Pancreas (tissue), 10 donors: ENCODE data around the gene LRP5. TPM values are rescaled to one million over a fixed set of nuclear protein-coding genes. Genes with fewer than 3 reads are reported as not detected.

Experiments
- ATAC-seq, 4 donors: fragments of 200-7000 bp; cut with Tn5 transposase; one replicate each; pipeline versions ENCODE4 v1.8.0 to v1.9.1; 2020; ENCODE audit warnings: mild to moderate bottlenecking in 4 of 4, moderate library complexity in 4 of 4
- DNase-seq, 6 donors: peaks; one replicate each; pipeline ENCODE4 v3.0.0-alpha.2; 2020
- FAIRE-seq: peaks from 2 replicates; lab custom pipeline; 2012; peaks lifted over from hg19 to GRCh38; lab: Jason Lieb, UNC
- H3K27ac ChIP-seq, 4 donors: fragments of 200-600 bp; sonication (generic); 1 replicate in 3 of 4; 2 replicates in 1 of 4; pipeline versions ENCODE4 v1.5.0 to v1.8.0; 2020
- H3K27me3 ChIP-seq, 4 donors: fragments of 200-600 bp; one replicate each; pipeline ENCODE4 v1.8.0; 2021
- H3K36me3 ChIP-seq, 3 donors: fragments of 200-600 bp; sonication (generic) in 1 of 3; one replicate each; pipeline versions ENCODE4 v1.5.0 to v1.8.0; 2020 to 2021
- H3K4me1 ChIP-seq, 3 donors: fragments of 200-600 bp; one replicate each; pipeline ENCODE4 v1.8.0; 2021
- H3K4me3 ChIP-seq, 4 donors: fragments of 200-600 bp; sonication (generic) in 2 of 4; one replicate each; pipeline versions ENCODE4 v1.5.0 to v1.8.0; 2020 to 2021
- H3K9me3 ChIP-seq, 4 donors: fragments of 200-600 bp; one replicate each; pipeline ENCODE4 v1.8.0; 2021
- WGBS, 2 donors: extraction: QIAGEN DNeasy Blood & Tissue Kit; methylation state at CpG; one replicate each; pipeline ENCODE4 v1.1.7; 2013; 5-methylcytosine and 5-hydroxymethylcytosine counted together
- intact Hi-C, 3 donors: fragments of 100-400 bp; cut with DNase I; formaldehyde crosslinking; loops; one replicate each; pipeline versions ENCODE4 v1.11.1 to v1.14.2; 2022
- polyA plus RNA-seq, 2 donors: library from polyadenylated mRNA; stranded (reverse); fragments of 200-250 nt; gene quantifications; one replicate each; pipeline ENCODE4 v1.2.3, GENCODE V29; 2013
- total RNA-seq, 6 donors: library from RNA; stranded (reverse); fragmentation: NEBNext Ultra II Directional in 4 of 6; extraction: Animal tissue kit (Norgen Biotek cat#: 25700) in 4 of 6; gene quantifications; one replicate each; pipeline versions ENCODE4 v1.2.1 to v1.2.4, GENCODE V29; 2021 to 2023
- TF ChIP-seq, protein P1 (sequence below), 4 donors: fragments of 200-600 bp; sonication (generic) in 3 of 4; IDR thresholded peaks; one replicate each; pipeline versions ENCODE4 v1.5.0 to v1.8.0; 2021; ENCODE audit warnings: antibody characterized with exemption in 4 of 4
- donor health status: healthy with polysubstance abuse.
- donor health status: DM: no; HTN: no; CAD: no; lungs with moderate emphysema.
- donor health status: DM: no; HTN: no; CAD: no.
- donor health status: control.
- donor health status: control.
- donor health status: Bipolar disorder and iron deficiency.
- donor health status: DM: yes; HTN: yes; CAD: no.
- donor health status: DM: no; HTN: no; CAD: no.
- donor health status: DM: no; HTN: no; CAD: no.
- donor health status: DM: yes; HTN: yes; CAD: no.

LRP5 gene
- total and polyA plus RNA-seq, 8 donors, result 27.4 to 62.8 (median 32.5) TPM

DNA sequence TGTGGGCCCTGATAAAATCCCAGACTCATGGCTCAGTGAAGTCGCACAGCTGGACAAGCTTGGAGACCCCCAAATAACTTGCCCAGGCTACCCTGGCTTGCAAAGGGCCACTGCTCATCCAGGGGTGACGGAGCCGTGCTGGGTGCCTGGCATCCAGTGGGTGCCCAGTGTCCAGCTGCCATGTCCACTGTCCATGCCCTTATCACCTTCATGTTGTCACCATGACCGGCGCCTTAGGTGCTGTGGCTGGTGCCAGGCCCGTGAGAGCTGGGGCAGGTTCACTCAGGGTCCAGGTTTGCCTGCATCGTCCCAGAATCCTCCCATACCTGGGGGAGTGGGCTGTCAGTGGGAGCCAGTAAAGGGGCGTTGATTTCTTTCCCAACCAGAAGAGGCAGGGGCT lies 57.4 kb downstream of the LRP5 start:
- no peak for FAIRE-seq
- no peak for ATAC-seq
- Histone ChIP-seq H3K27me3 (no peaks in the 10 kb centered on the region), H3K27ac (no peak overlapping the region), H3K4me3 (no peak overlapping the region), H3K9me3 (no peaks in the 10 kb centered on the region), H3K4me1 (peaks cover 0 to 15% (median 11%) of the 10 kb centered on the region in 3 donors), H3K36me3 (peaks cover 0 to 9% (median 0%) of the 10 kb centered on the region in 3 donors)
- peak in 1 of 6 donors; percentile 45 for DNase-seq
- TF ChIP-seq, protein P1, sequence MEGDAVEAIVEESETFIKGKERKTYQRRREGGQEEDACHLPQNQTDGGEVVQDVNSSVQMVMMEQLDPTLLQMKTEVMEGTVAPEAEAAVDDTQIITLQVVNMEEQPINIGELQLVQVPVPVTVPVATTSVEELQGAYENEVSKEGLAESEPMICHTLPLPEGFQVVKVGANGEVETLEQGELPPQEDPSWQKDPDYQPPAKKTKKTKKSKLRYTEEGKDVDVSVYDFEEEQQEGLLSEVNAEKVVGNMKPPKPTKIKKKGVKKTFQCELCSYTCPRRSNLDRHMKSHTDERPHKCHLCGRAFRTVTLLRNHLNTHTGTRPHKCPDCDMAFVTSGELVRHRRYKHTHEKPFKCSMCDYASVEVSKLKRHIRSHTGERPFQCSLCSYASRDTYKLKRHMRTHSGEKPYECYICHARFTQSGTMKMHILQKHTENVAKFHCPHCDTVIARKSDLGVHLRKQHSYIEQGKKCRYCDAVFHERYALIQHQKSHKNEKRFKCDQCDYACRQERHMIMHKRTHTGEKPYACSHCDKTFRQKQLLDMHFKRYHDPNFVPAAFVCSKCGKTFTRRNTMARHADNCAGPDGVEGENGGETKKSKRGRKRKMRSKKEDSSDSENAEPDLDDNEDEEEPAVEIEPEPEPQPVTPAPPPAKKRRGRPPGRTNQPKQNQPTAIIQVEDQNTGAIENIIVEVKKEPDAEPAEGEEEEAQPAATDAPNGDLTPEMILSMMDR (IDR thresholded peaks at IDR 0.05), result no peak
- intact Hi-C loops, result no loop called here
- 91 to 95% methylated on average over 8 of the region's 8 CpGs for WGBS, 2 donors

DNA sequence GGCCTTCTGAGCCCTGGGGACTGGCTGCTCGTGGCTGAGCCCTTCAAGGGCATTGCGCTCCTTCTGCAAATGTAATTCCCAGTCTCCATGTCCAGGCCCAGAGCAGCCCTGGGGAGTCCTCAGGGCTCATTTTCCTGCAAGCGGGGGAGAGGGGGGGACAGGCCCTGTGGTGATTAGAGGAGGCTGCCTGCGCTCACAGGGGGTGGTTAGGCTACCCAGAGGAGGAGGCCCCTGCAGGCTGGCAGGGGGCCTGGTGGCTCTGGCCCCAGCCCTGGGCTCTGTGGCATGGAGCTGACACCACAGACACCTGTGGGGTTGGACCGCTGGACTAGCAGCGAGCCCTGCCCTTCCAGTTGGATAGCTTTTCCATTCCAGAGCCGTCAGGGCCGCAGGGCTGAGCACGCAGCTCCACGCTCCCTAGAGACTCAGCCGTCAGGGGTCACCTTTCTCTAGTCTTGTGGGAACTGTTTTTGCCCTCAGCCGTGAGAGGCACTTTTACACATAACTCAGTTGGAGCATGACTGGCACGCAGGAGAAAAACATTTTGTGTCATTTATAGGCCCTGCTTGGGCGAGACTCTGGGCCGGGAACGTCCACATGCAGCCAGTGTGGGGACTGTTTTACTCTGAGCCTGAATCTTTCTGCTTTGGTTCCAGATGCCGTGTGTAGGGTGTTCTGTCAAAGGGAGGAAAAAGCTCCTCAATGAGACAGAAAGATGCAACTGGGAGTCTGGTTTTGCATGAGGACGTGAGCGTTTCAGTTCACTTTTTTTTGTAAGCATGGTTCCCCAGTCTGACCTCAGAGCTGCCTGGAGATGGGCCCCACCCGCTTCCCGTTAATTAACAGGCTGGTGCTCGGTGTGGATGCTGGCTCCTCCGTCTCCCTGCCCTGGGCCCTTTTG lies 58.1 kb downstream of the LRP5 start:
- intact Hi-C loops, result no loop called here
- H3K4me1 ChIP-seq, result peaks cover 0 to 17% (median 11%) of the 10 kb centered on the region in 3 donors
- 76 to 79% methylated on average over 23 of the region's 23 CpGs for WGBS, 2 donors
- H3K9me3 ChIP-seq, result no peaks in the 10 kb centered on the region
- FAIRE-seq (no peak), ATAC-seq (peak in 3 of 4 donors; percentile 10 to 13 (median 11)), DNase-seq (peak in 2 of 6 donors; percentile 16 to 58)
- no peak overlapping the region for H3K27ac ChIP-seq
- TF ChIP-seq, protein P1 (IDR thresholded peaks at IDR 0.05), result no peak
- peaks cover 0 to 9% (median 0%) of the 10 kb centered on the region in 3 donors for H3K36me3 ChIP-seq
- H3K27me3 ChIP-seq, result no peaks in the 10 kb centered on the region
- no peak overlapping the region for H3K4me3 ChIP-seq

DNA sequence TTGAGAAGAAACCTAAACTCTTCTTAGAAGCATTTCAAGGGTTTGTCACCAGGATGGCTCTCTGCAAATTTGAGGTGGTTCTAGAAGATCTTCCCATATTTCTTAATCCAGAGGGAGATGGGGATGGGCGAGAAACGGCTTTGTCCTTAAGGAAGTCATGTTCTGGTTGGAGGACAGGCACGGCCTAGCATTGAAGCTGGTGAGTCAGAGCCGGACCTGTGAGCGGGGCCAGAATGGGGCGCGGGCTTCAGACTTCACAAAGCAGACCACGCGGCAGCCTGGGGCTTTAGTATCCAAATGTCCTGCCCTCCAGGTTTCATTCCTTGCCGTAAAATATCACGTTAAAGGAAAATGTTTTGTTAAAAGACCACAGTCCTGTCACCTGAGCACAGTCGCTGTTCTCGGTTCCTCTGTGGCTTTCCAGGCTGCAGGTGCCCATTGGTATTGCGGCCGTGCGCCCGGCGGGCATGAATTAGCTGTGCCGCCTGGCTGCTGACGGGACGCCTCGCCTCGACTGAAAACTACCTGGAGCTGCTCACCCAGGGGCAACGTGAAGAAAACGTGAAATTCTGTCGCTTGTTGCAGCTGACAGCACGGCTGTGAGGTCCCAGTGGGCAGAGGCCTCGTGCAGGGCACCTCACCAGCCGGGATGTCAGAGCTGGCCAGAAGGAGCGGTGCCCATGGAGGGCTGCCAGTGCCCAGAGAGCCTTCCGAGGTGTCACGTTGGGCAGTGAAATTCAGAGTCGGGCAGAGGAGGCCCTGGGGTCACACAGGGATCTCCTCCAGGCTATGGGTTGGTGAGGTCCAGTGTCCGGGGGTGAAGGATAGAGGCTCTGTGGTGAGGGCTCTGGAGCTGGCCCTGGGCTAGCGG lies 59.0 kb downstream of the LRP5 start:
- Histone ChIP-seq H3K27me3 (no peaks in the 10 kb centered on the region), H3K27ac (no peak overlapping the region), H3K36me3 (peaks cover 0 to 9% (median 0%) of the 10 kb centered on the region in 3 donors), H3K4me1 (peaks cover 0 to 17% (median 11%) of the 10 kb centered on the region in 3 donors), H3K4me3 (no peak overlapping the region), H3K9me3 (no peaks in the 10 kb centered on the region)
- DNase-seq (peak in 2 of 6 donors; percentile 19 to 55), ATAC-seq (no peak), FAIRE-seq (no peak)
- TF ChIP-seq, protein P1 (IDR thresholded peaks at IDR 0.05), result no peak
- WGBS, 2 donors, result 94% methylated on average over 35 of the region's 35 CpGs
- intact Hi-C loops, result no loop called here

DNA sequence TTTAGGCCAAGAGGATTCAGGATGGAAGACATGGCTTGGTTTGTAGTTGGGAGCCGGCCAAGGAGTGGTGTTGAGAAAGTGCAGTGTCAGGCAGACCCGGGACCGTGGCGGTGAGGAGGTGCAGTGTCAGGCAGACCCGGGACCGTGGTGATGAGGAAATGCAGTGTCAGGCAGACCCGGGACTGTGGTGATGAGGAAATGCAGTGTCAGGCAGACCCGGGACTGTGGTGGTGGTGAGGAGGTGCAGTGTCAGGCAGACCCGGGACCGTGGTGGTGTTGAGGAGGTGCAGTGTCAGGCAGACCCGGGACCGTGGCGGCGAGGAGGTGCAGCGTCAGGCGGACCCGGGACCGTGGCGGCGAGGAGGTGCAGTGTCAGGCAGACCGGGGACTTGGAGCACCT lies 59.7 kb downstream of the LRP5 start:
- no peaks in the 10 kb centered on the region for H3K9me3 ChIP-seq
- peaks cover 0 to 17% (median 11%) of the 10 kb centered on the region in 3 donors for H3K4me1 ChIP-seq
- no peak for FAIRE-seq
- no peak for ATAC-seq
- TF ChIP-seq, protein P1 (IDR thresholded peaks at IDR 0.05), result no peak
- H3K27ac ChIP-seq, result no peak overlapping the region
- intact Hi-C loops, result no loop called here
- no peak overlapping the region for H3K4me3 ChIP-seq
- peak in 2 of 6 donors; percentile 15 to 64 for DNase-seq
- H3K36me3 ChIP-seq, result peaks cover 0 to 4% (median 0%) of the 10 kb centered on the region in 3 donors
- H3K27me3 ChIP-seq, result no peaks in the 10 kb centered on the region
- WGBS, 2 donors, result 88% methylated on average over 21 of the region's 21 CpGs
